ENCODE measurements around the gene BACH2. TPM values are rescaled to one million over a fixed set of nuclear protein-coding genes. Genes with fewer than 3 reads are reported as not detected.
A peak's percentile ranks its signal among the peaks of the same experiment; 100 is the strongest.
"Not testable (repeated sequence)": the region's sequence is repeated elsewhere in the genome, so short reads cannot be mapped to it uniquely, and the experiment has no call there.

BACH2 gene
- 6.4 TPM for total RNA-seq

DNA sequence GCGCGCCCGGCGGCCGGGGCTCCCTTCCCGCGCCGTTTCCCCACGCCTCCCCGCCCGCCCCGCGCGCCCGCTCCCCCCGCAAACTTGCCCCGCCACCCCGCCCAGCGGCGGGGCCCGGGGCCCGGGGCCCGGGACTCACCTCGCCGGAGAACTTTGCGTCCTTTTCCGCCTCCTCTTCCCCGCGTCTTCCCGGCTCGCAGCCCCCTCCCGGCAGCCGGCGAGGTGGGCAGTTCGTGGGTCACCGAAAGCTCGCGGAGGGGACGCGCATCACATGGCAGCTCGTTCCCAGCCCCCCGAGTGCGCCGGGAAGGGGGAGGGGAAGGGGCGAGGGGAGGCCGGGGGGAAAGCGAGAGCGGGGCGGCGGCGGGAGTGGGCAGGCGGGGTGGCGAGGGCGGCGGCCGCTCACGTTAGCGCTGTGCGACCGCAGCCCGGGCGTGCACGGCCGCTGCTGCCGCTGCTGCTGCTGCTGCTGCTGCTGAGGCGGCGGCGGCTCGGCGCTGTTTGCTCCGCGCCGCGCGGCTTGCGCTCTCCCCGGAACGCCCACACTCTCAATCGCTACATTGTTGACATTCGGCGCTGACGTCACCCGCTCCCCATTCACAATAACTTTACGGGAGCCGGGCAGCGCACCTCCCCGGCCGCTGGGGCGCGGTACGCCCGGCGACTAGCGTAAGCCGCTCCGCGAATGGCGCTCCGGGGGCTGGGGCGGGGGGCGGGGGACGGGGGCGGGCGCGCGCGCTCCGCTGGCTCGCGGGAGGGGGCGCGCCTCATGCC is at the start of gene BACH2:
Gene BACH2 (minus strand): TSS at position 503 of the 774 bp plus-strand sequence. CDS start 287,999 bp downstream, outside the sequence.
- intact Hi-C loops (cut with DNase I): loop anchor here (10.0 kb wide), 1 partner anchor 202 kb away; no protein-coding TSS in a partner anchor
- DNase-seq (ENCODE audit: extremely low spot score in 2 of 2): no peak
- peak within 1 kb of the TSS; percentile 91 for H3K27ac ChIP-seq
- H3K9me3 ChIP-seq: no peaks in the 10 kb centered on the region
- H3K27me3 ChIP-seq: no peaks in the 10 kb centered on the region
- TF ChIP-seq POLR2A (IDR thresholded peaks at IDR 0.05) (peak in 1 of 2 donors; percentile 38), CTCF (IDR thresholded peaks at IDR 0.05) (no peak)
- no peaks in the 10 kb centered on the region for H3K36me3 ChIP-seq
- peaks cover 17% of the 10 kb centered on the region for H3K4me1 ChIP-seq
- H3K4me3 ChIP-seq: peak within 1 kb of the TSS; percentile 84 to 95

DNA sequence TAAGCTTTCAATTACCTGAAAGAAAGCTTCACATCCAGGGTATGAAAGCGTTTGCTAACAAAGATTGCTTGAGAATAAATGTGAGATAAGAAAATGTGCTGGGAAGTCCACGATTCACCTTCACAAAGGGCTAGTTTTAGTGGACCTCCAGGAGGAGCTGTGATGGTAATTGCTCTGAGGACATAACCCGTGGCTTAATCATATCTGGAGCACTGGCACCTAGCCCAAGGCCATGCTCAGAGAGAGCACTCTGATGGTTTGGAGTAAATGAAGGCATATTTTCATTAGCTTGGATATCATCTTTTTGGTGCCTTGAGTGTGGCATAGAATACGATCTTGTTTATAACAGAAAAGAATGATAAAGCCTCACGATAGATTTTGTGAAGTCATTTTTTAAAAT is 46.9 kb upstream of the BACH2 start:
- no peak for DNase-seq (ENCODE audit: extremely low spot score in 2 of 2)
- Histone ChIP-seq H3K9me3 (no peaks in the 10 kb centered on the region), H3K4me1 (no peaks in the 10 kb centered on the region), H3K27ac (no peak overlapping the region), H3K36me3 (no peaks in the 10 kb centered on the region), H3K4me3 (no peak overlapping the region), H3K27me3 (no peaks in the 10 kb centered on the region)
- TF ChIP-seq CTCF (IDR thresholded peaks at IDR 0.05) (no peak), POLR2A (IDR thresholded peaks at IDR 0.05) (no peak), POLR2AphosphoS5 (IDR thresholded peaks at IDR 0.05; ENCODE audit: insufficient read depth in 1 of 2, low read depth in 1 of 2) (no peak)
- intact Hi-C loops (cut with DNase I): no loop called here

DNA sequence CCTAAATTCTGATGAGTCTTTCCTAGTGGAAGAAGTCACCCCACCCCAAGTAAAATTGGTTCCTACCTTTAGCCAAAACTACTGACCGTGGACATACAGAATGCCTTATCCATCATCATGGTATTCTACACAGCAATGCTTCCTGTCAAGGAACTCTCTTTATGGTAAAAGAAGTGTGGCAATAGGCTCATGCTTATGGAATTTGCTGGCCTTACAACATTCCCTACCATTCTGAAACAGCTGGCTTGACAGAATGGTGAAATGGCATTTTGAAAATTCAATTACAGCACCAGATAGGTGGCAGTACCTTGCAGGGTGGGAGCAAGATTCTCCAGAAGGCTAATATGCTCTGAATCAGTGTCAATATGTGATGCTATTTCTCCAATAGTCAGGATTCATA is 41.8 kb upstream of the BACH2 start:
- no peak for DNase-seq (ENCODE audit: extremely low spot score in 2 of 2)
- no peak for TF ChIP-seq CTCF (IDR thresholded peaks at IDR 0.05)
- TF ChIP-seq POLR2AphosphoS5 (IDR thresholded peaks at IDR 0.05; ENCODE audit: insufficient read depth in 1 of 2, low read depth in 1 of 2): no peak
- TF ChIP-seq POLR2A (IDR thresholded peaks at IDR 0.05): no peak
- Histone ChIP-seq H3K9me3 (no peaks in the 10 kb centered on the region), H3K4me3 (no peak overlapping the region), H3K4me1 (no peaks in the 10 kb centered on the region), H3K27ac (no peak overlapping the region), H3K36me3 (no peaks in the 10 kb centered on the region), H3K27me3 (no peaks in the 10 kb centered on the region)
- intact Hi-C loops (cut with DNase I): no loop called here

- H3K4me3 ChIP-seq: no peak overlapping the region
- DNase-seq (ENCODE audit: extremely low spot score in 2 of 2): no peak
- no peaks in the 10 kb centered on the region for H3K36me3 ChIP-seq
- H3K27ac ChIP-seq: no peak overlapping the region
- H3K27me3 ChIP-seq: no peaks in the 10 kb centered on the region
- intact Hi-C loops (cut with DNase I): no loop called here
- TF ChIP-seq POLR2AphosphoS5 (IDR thresholded peaks at IDR 0.05; ENCODE audit: insufficient read depth in 1 of 2, low read depth in 1 of 2) (no peak), POLR2A (IDR thresholded peaks at IDR 0.05) (no peak), CTCF (IDR thresholded peaks at IDR 0.05) (no peak)
- H3K9me3 ChIP-seq: no peaks in the 10 kb centered on the region
- H3K4me1 ChIP-seq: no peaks in the 10 kb centered on the region
These were observed 39.8 kb upstream of the BACH2 start for GRCh38 chr6:90336388-90336947.

- TF ChIP-seq POLR2AphosphoS5 (IDR thresholded peaks at IDR 0.05; ENCODE audit: insufficient read depth in 1 of 2, low read depth in 1 of 2) (no peak), POLR2A (IDR thresholded peaks at IDR 0.05) (no peak), CTCF (IDR thresholded peaks at IDR 0.05) (no peak)
- Histone ChIP-seq H3K4me1 (no peaks in the 10 kb centered on the region), H3K36me3 (no peaks in the 10 kb centered on the region), H3K9me3 (no peaks in the 10 kb centered on the region), H3K27me3 (no peaks in the 10 kb centered on the region), H3K4me3 (no peak overlapping the region), H3K27ac (no peak overlapping the region)
- DNase-seq (ENCODE audit: extremely low spot score in 2 of 2): no peak
- intact Hi-C loops (cut with DNase I): no loop called here
These were observed 37.3 kb upstream of the BACH2 start for GRCh38 chr6:90333928-90334327.

GRCh38 chr6:90332978-90333543 is 36.4 kb upstream of the BACH2 start:
- H3K9me3 ChIP-seq; H3K4me3 ChIP-seq; H3K4me1 ChIP-seq; H3K27ac ChIP-seq; H3K27me3 ChIP-seq; intact Hi-C loops (cut with DNase I); H3K36me3 ChIP-seq; DNase-seq (ENCODE audit: extremely low spot score in 2 of 2): not testable (repeated sequence)
